Duodenal mucosa (tissue), 2 donors: Measurements from ENCODE around the gene LIPC.
A peak's percentile ranks its signal among the peaks of the same experiment; 100 is the strongest.

ENCODE experiments used
- H3K27ac ChIP-seq: one replicate; pipeline ENCODE4 v1.7.0; 2013; ENCODE audit warnings: low read depth, low read length
- H3K27me3 ChIP-seq, 2 donors: one replicate each; pipeline ENCODE4 v1.7.0; 2013; ENCODE audit warnings: low read length in 2 of 2, control low read depth in 1 of 2; ENCODE audit not compliant: insufficient read depth in 2 of 2, control insufficient read depth in 1 of 2
- H3K36me3 ChIP-seq, 2 donors: one replicate each; pipeline ENCODE4 v1.7.0; 2013; ENCODE audit warnings: low read length in 2 of 2, control low read depth in 1 of 2; ENCODE audit not compliant: insufficient read depth in 2 of 2, control insufficient read depth in 1 of 2
- H3K4me1 ChIP-seq, 2 donors: one replicate each; pipeline ENCODE4 v1.7.0; 2013; ENCODE audit warnings: low read length in 2 of 2, control low read depth in 1 of 2; ENCODE audit not compliant: insufficient read depth in 2 of 2, control insufficient read depth in 1 of 2
- H3K4me3 ChIP-seq, 2 donors: one replicate each; pipeline ENCODE4 v1.7.0; 2013; ENCODE audit warnings: low read length in 2 of 2, low read depth in 1 of 2
- H3K9ac ChIP-seq, 2 donors: one replicate each; pipeline ENCODE4 v1.7.0; 2013; ENCODE audit warnings: low read length in 2 of 2, low read depth in 1 of 2
- H3K9me3 ChIP-seq, 2 donors: one replicate each; pipeline ENCODE4 v1.7.0; 2013; ENCODE audit warnings: low read length in 2 of 2, control low read depth in 1 of 2; ENCODE audit not compliant: control insufficient read depth in 1 of 2

The LIPC gene

GRCh38 chr15:58451826-58452225 is 20.0 kb downstream of the LIPC start:
- H3K27me3 ChIP-seq, result no peaks in the 10 kb centered on the region
- H3K27ac ChIP-seq, result no peak overlapping the region
- no peaks in the 10 kb centered on the region for H3K36me3 ChIP-seq
- no peak overlapping the region for H3K4me3 ChIP-seq
- H3K4me1 ChIP-seq, result peaks cover 18 to 22% of the 10 kb centered on the region in 2 donors
- H3K9ac ChIP-seq, result no peak overlapping the region
- H3K9me3 ChIP-seq, result no peaks in the 10 kb centered on the region

- no peaks in the 10 kb centered on the region for H3K9me3 ChIP-seq
- H3K27ac ChIP-seq, result no peak overlapping the region
- no peaks in the 10 kb centered on the region for H3K36me3 ChIP-seq
- H3K4me3 ChIP-seq, result no peak overlapping the region
- peaks cover 17 to 19% of the 10 kb centered on the region in 2 donors for H3K4me1 ChIP-seq
- no peak overlapping the region for H3K9ac ChIP-seq
- H3K27me3 ChIP-seq, result no peaks in the 10 kb centered on the region
Measured at GRCh38 chr15:58452775-58453174, 21.0 kb downstream of the LIPC start.

GRCh38 chr15:58453931-58454793 is 22.4 kb downstream of the LIPC start:
- Histone ChIP-seq H3K27me3 (no peaks in the 10 kb centered on the region), H3K36me3 (no peaks in the 10 kb centered on the region), H3K9ac (no peak overlapping the region), H3K4me3 (no peak overlapping the region), H3K27ac (no peak overlapping the region), H3K4me1 (peaks cover 19 to 20% of the 10 kb centered on the region in 2 donors), H3K9me3 (no peaks in the 10 kb centered on the region)

- no peaks in the 10 kb centered on the region for H3K36me3 ChIP-seq
- H3K9ac ChIP-seq, result no peak overlapping the region
- no peak overlapping the region for H3K27ac ChIP-seq
- peaks cover 27 to 28% of the 10 kb centered on the region in 2 donors for H3K4me1 ChIP-seq
- H3K9me3 ChIP-seq, result no peaks in the 10 kb centered on the region
- no peaks in the 10 kb centered on the region for H3K27me3 ChIP-seq
- H3K4me3 ChIP-seq, result no peak overlapping the region
Measured at GRCh38 chr15:58454950-58455401, 23.2 kb downstream of the LIPC start.

GRCh38 chr15:58457466-58457965 is 25.7 kb downstream of the LIPC start:
- no peak overlapping the region for H3K9ac ChIP-seq
- H3K27me3 ChIP-seq, result no peaks in the 10 kb centered on the region
- no peaks in the 10 kb centered on the region for H3K36me3 ChIP-seq
- no peak overlapping the region for H3K4me3 ChIP-seq
- no peaks in the 10 kb centered on the region for H3K9me3 ChIP-seq
- H3K27ac ChIP-seq, result no peak overlapping the region
- peaks cover 27 to 30% of the 10 kb centered on the region in 2 donors for H3K4me1 ChIP-seq

GRCh38 chr15:58458076-58458475 is 26.3 kb downstream of the LIPC start:
- Histone ChIP-seq H3K4me1 (peaks cover 31 to 36% of the 10 kb centered on the region in 2 donors), H3K9me3 (no peaks in the 10 kb centered on the region), H3K4me3 (no peak overlapping the region), H3K36me3 (no peaks in the 10 kb centered on the region), H3K27ac (no peak overlapping the region), H3K9ac (no peak overlapping the region), H3K27me3 (no peaks in the 10 kb centered on the region)

- Histone ChIP-seq H3K27me3 (no peaks in the 10 kb centered on the region), H3K27ac (no peak overlapping the region), H3K9me3 (no peaks in the 10 kb centered on the region), H3K4me3 (no peak overlapping the region), H3K4me1 (peaks cover 34 to 36% of the 10 kb centered on the region in 2 donors), H3K36me3 (no peaks in the 10 kb centered on the region), H3K9ac (no peak overlapping the region)
Measured at GRCh38 chr15:58459045-58459444, 27.3 kb downstream of the LIPC start.

GRCh38 chr15:58459560-58459959 is 27.8 kb downstream of the LIPC start:
- Histone ChIP-seq H3K36me3 (no peaks in the 10 kb centered on the region), H3K27me3 (no peaks in the 10 kb centered on the region), H3K9me3 (no peaks in the 10 kb centered on the region), H3K4me3 (no peak overlapping the region), H3K27ac (peak overlapping the region; percentile 40), H3K4me1 (peaks cover 34 to 36% of the 10 kb centered on the region in 2 donors), H3K9ac (no peak overlapping the region)

- Histone ChIP-seq H3K4me1 (peaks cover 34 to 36% of the 10 kb centered on the region in 2 donors), H3K4me3 (no peak overlapping the region), H3K9me3 (no peaks in the 10 kb centered on the region), H3K36me3 (no peaks in the 10 kb centered on the region), H3K27ac (no peak overlapping the region), H3K9ac (no peak overlapping the region), H3K27me3 (no peaks in the 10 kb centered on the region)
Measured at GRCh38 chr15:58460116-58460790, 28.5 kb downstream of the LIPC start.

GRCh38 chr15:58460872-58461271 is 29.1 kb downstream of the LIPC start:
- Histone ChIP-seq H3K27ac (no peak overlapping the region), H3K36me3 (no peaks in the 10 kb centered on the region), H3K9me3 (no peaks in the 10 kb centered on the region), H3K27me3 (no peaks in the 10 kb centered on the region), H3K4me1 (peaks cover 34 to 36% of the 10 kb centered on the region in 2 donors), H3K9ac (no peak overlapping the region), H3K4me3 (no peak overlapping the region)
